ENCODE data around the gene CLIC3.

DNA sequence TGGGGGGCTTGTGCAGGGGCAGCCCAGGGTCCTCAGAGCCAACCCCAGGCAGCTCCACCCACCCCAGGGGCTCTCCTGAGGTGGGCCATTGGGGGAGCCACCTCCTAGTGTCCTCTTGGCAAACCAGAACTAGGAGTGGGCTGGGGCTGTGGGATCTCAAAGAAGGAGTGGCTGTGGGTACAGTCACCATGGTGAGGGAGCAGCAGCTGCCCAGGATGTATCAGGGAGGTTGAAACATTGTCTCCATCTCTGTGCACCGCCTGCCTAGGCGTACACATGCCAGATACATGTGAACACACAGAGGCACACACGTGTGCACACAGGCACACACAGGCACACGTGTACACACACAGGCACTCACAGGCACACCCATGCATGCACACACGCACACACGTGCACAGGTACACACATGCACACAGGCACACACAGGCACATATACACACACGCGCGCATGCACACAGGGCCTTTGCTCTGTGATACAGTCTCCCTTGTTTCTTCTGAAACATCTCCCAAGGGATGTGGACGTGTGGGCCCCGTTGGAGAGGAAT is 33.6 kb downstream of the CLIC3 start:
- TF ChIP-seq, protein P1, sequence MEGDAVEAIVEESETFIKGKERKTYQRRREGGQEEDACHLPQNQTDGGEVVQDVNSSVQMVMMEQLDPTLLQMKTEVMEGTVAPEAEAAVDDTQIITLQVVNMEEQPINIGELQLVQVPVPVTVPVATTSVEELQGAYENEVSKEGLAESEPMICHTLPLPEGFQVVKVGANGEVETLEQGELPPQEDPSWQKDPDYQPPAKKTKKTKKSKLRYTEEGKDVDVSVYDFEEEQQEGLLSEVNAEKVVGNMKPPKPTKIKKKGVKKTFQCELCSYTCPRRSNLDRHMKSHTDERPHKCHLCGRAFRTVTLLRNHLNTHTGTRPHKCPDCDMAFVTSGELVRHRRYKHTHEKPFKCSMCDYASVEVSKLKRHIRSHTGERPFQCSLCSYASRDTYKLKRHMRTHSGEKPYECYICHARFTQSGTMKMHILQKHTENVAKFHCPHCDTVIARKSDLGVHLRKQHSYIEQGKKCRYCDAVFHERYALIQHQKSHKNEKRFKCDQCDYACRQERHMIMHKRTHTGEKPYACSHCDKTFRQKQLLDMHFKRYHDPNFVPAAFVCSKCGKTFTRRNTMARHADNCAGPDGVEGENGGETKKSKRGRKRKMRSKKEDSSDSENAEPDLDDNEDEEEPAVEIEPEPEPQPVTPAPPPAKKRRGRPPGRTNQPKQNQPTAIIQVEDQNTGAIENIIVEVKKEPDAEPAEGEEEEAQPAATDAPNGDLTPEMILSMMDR (IDR thresholded peaks at IDR 0.05; ENCODE audit: low read length), result no peak
- TF ChIP-seq EZH2 (optimal IDR thresholded peaks at IDR 0.05; ENCODE audit: low read depth, low read length) (no peak), EZH2phosphoT487 (IDR thresholded peaks at IDR 0.05; ENCODE audit: low read length) (no peak)
